IPS-11a (cell line): ENCODE measurements around the gene NFIC.
"Not testable (repeated sequence)": the region's sequence is repeated elsewhere in the genome, so short reads cannot be mapped to it uniquely, and the experiment has no call there.

Experiments
- H3K4me3 ChIP-seq: one replicate; pipeline ENCODE4 v1.5.1; 2013; ENCODE audit warnings: low read depth, low read length, control low read depth

Gene NFIC

DNA sequence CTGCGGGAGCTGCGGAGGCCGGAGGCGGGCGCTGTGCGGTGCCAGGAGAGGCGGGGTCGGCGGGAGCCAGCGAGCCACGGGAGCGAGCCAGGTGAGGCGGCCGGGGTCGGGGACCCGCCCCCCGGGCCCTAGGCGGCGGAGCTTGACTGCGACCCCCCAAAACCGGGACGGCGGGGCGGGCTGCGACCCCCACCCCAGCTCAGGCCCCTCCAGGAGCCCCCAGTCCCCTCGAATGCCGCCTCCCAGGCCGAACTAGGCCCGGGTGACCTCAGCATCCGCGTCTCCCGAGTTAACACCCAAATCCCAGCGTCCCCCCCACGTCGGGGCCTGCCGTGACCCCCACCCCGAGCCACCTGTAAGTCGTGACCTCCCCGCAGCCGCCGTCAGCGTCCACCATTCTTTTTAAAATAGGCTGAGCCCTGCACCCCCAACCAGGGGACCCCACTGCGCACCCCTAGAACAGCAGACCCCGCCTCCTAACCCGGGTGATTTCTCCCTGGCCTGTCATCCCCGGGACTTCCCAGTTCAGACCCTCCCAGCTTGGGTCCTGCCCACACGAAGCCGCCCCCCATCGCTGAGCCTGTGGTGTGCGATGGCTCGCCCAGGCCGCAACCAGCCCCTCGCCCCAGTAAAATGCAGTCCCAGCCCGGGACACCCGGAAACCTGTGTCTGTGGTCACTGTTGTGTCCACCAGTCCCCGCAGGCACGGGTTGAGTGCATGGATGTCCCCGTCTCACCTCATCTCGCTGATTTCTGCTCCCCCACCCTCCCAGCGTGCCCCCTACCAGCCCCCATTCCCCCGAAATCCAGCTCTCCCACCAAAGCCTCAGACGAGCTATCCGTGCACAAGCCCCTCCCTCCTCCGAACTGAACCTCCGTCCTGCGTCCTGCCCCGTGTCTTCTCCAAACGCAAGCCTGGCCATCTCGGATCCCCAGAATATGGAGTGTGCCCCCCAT is 140.3 kb downstream of the NFIC start:
- peak overlapping the region; percentile 69 for H3K4me3 ChIP-seq

DNA sequence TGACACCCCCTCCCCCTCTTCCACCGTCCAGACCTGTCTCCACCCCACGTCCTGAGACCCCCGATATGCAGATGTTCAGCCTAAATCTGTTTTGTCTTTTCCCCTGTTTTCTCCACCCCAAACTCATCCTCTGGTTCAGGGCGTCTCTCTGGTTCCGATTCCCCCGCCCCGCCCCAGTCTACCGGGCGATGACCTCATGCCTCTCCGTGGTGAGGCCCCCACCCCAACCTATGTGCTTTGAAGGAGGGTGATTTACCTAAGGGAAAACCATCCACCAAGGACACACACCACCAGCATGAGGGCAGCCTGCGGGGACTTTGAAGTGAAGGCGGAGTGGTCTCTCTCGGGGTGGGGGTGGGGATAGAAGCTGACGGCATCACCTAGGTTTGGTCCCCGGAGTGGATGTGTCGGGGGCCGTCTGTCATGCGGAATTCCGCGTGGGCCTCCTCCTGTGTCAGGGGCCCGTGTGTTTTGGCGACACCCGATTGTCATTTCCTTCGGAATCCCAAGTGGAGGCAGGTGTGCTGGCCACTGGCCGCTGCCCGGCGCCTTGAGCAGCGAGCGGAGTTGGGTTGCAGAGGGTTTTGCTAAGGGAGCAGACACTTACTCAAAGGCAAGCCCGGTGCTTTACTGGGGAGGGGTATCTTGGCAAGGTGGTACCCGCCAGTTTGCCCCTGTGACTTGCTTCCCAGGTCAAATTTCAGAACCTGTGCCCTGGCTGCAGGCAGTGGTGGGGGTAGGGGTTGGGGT is 141.2 kb downstream of the NFIC start:
- peak overlapping the region; percentile 69 for H3K4me3 ChIP-seq

GRCh38 chr19:3508121-3508661 is 141.8 kb downstream of the NFIC start:
- H3K4me3 ChIP-seq = not testable (repeated sequence)

DNA sequence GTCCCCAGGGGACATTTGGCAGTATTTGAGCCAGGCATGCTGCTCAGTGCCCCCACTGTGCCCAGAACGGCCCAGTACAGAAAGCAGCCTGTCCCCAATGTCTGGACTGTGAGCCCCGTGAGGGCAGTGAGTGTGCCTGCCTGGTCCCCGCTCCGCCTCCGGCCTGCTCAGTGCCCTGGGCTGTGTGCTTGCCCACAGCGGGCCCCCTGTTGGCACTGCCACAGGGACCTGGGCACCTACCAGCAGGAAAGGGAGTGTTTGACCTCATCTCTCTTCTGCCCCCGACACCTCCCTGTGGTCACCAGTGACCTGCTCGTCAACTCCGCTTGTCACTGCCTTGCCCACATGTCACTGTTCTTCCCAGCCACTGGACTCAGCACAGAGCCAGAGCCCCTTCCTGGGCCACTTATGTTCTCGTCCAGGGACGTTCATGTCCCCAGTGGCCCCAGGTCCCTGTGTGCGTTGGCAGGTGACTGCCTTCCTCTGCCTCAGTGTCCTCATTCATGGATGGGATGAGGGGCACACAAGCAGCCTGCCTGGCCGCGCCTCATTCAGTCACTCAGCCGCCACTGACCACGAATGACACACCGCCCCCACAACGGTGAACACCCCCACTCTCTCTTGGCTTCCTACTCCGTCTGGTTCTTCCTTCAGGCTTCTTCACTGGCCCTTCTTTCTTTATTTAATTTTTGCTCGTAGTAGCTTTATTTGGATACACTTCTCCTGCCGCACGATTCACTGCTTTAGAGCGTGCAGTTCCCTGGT is 142.6 kb downstream of the NFIC start:
- H3K4me3 ChIP-seq = no peak overlapping the region

DNA sequence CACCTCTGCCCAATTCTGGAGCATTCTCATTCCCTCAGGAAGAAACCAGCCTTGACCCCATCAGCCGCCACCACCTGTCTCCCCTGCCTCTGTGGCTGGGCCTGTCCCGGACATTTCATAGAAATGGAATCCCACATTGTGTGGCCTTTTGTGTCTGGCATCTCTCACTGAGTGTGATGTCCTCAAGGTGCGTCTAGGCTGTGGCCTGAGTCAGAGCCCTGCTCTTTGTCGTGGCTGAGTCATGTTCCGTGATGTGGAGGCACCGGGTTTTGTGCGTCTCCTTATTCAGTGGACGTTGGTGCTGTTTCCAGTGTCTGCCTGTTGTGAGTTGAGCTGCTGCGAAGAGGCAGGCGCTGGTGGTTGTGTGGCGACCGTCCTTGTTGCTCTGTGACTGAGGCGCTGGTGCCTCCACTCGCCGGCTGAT is 143.2 kb downstream of the NFIC start:
- no peak overlapping the region for H3K4me3 ChIP-seq

GRCh38 chr19:3510727-3511126 is 144.3 kb downstream of the NFIC start:
- H3K4me3 ChIP-seq = no peak overlapping the region

DNA sequence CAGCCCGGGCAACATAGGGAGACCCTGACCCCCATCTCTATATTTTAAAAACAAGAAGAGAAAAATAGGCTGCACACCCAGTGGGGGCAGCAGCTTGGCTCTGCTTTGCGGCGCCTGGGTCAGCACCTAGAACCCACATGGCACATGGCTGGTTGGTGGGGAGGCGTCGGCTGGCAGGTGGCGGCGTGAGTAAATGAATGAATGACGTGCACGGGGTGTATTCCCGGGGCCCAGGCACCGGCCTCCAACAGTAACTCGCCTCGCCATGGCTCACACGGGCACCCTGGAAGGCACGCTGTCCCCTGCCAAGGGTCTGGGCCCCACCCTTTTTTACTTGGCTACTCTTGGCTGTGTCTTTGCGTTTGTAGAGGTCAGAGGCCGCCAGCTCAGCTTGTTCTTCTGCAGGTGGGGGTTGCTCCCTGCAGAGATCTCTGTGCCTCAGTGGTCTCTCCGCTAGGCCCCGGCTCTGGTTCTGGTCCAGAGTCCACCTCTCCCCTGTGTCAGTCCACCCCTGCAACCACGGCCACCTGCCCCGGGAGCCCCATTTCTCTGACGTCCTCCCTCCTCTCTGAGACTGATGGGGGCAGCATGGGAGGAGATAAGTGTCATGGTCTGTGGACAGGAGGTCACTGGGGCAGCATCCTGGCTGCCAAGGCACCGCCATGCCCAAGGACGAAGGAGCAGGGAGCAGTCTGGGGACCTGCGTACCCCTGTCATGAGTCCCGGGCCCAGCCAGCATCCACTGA is 145.3 kb downstream of the NFIC start:
- no peak overlapping the region for H3K4me3 ChIP-seq

- no peak overlapping the region for H3K4me3 ChIP-seq
Measured at GRCh38 chr19:3512562-3513228, 146.3 kb downstream of the NFIC start.

GRCh38 chr19:3513229-3514140 is 147.1 kb downstream of the NFIC start:
- no peak overlapping the region for H3K4me3 ChIP-seq

GRCh38 chr19:3514930-3515329 is 148.5 kb downstream of the NFIC start:
- H3K4me3 ChIP-seq = no peak overlapping the region

GRCh38 chr19:3515891-3516422 is 149.6 kb downstream of the NFIC start:
- no peak overlapping the region for H3K4me3 ChIP-seq

- H3K4me3 ChIP-seq = no peak overlapping the region
Measured at GRCh38 chr19:3516675-3517207, 150.4 kb downstream of the NFIC start.

DNA sequence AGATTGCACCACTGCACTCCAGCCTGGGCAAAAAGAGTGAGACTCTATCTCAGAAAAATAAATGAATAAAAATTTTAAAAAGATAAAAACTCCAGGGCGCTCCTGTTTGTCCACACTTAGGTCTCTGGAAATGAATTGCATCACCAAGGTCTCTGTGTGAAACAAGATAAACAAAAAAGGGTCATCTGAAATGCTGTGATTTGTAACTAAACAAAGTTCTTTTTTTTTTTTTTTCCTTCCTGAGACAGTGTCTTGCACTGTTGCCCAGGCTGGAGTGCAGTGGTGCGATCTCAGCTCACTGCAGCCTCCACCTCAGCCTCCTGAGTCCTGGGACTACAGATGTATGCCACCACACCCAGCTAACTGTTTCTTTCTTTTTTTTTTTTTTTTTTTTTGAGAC is 151.3 kb downstream of the NFIC start:
- H3K4me3 ChIP-seq = no peak overlapping the region

DNA sequence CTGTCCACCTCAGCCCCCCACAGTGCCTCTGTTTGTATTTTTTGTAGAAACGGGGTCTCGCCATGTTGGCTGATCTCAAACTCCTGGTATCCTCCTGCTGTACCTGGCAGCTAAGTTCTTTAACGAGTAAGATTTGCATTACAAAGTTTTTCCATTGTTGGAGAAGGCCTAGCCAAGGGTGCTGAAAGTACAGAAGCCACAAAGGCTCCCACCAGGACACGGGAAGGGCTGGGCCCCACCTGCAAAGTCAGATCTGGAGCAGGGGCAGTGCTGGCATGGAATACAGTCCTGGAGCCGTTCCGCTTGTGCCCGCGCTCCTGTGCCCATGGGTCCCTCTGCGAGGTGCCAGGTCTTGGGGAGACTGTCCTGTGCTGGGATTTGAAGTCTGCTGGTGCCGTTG is 151.9 kb downstream of the NFIC start:
- no peak overlapping the region for H3K4me3 ChIP-seq

GRCh38 chr19:3518659-3519058 is 152.3 kb downstream of the NFIC start:
- H3K4me3 ChIP-seq = no peak overlapping the region
